OCI-LY1 (cell line): Measurements from ENCODE around the gene ADAM22.

Experiments
- H2AFZ ChIP-seq: fragments of 200-600 bp; sonication (generic), shearing (Covaris generic); 2 replicates; pipeline ENCODE4 v1.6.0; 2014; ENCODE audit warnings: antibody characterized with exemption, mild to moderate bottlenecking, low read length
- H3F3A ChIP-seq: fragments of 200-600 bp; sonication (generic), shearing (Covaris generic); 2 replicates; pipeline ENCODE4 v1.6.0; 2014; ENCODE audit warnings: mild to moderate bottlenecking, antibody characterized with exemption, low read length, moderate library complexity; ENCODE audit not compliant: insufficient read depth
- H3K27ac ChIP-seq: fragments of 200-600 bp; sonication (generic); 2 replicates; pipeline ENCODE4 v1.5.1; 2014; ENCODE audit warnings: low read length, mixed run types, mild to moderate bottlenecking, low read depth; ENCODE audit not compliant: poor library complexity, severe bottlenecking
- H3K27me3 ChIP-seq: fragments of 200-600 bp; sonication (generic); 2 replicates; pipeline ENCODE4 v1.6.0; 2014; ENCODE audit warnings: antibody characterized with exemption, mild to moderate bottlenecking, low read length, moderate library complexity; ENCODE audit not compliant: insufficient read depth
- H3K36me3 ChIP-seq: fragments of 200-600 bp; sonication (generic); 2 replicates; pipeline ENCODE4 v1.6.1; 2014; ENCODE audit warnings: mild to moderate bottlenecking, antibody characterized with exemption, low read length, moderate library complexity, mixed read lengths; ENCODE audit not compliant: insufficient read depth
- H3K4me1 ChIP-seq: fragments of 200-600 bp; sonication (generic); 2 replicates; pipeline ENCODE4 v1.5.1; 2014; ENCODE audit warnings: mild to moderate bottlenecking, low read length, moderate library complexity; ENCODE audit not compliant: insufficient read depth, severe bottlenecking
- H3K4me2 ChIP-seq: fragments of 200-600 bp; sonication (generic), shearing (Covaris generic); 2 replicates; pipeline ENCODE4 v1.6.1; 2014; ENCODE audit warnings: low read length
- H3K4me3 ChIP-seq: fragments of 200-600 bp; sonication (generic); 2 replicates; pipeline ENCODE4 v1.5.1; 2014; ENCODE audit warnings: low read length, low read depth, mild to moderate bottlenecking, mixed read lengths; ENCODE audit not compliant: poor library complexity, severe bottlenecking
- H3K79me2 ChIP-seq: fragments of 200-600 bp; shearing (Covaris generic); 2 replicates; pipeline ENCODE4 v1.6.1; 2016; ENCODE audit warnings: mixed run types, low read length, mixed read lengths; ENCODE audit not compliant: insufficient read depth
- H3K9ac ChIP-seq: fragments of 200-600 bp; sonication (generic), shearing (Covaris generic); 2 replicates; pipeline ENCODE4 v1.6.1; 2014; ENCODE audit warnings: mild to moderate bottlenecking, low read length, mixed read lengths
- H3K9me2 ChIP-seq: fragments of 200-600 bp; sonication (generic), shearing (Covaris generic); 2 replicates; pipeline ENCODE4 v1.6.1; 2014; ENCODE audit warnings: low read depth, mild to moderate bottlenecking, low read length, mixed read lengths
- H3K9me3 ChIP-seq: fragments of 200-600 bp; shearing (Covaris generic); 2 replicates; pipeline ENCODE4 v1.6.1; 2014; ENCODE audit warnings: low read length, mixed read lengths
- H4K20me1 ChIP-seq: fragments of 200-600 bp; sonication (generic), shearing (Covaris generic); 2 replicates; pipeline ENCODE4 v1.6.0; 2016; ENCODE audit warnings: mild to moderate bottlenecking, low read length; ENCODE audit not compliant: insufficient read depth
- CTCF ChIP-seq: fragments of 200-600 bp; sonication (generic), shearing (Covaris generic); IDR thresholded peaks from 2 replicates; pipeline ENCODE4 v1.5.1; 2017; ENCODE audit warnings: mild to moderate bottlenecking, antibody characterized with exemption, low read length, moderate library complexity, mixed read lengths
- EZH2 ChIP-seq: fragments of 200-600 bp; sonication (generic), shearing (Covaris generic); IDR thresholded peaks from 2 replicates; pipeline ENCODE4 v1.8.0; 2017; ENCODE audit warnings: borderline replicate concordance, mixed run types, mild to moderate bottlenecking, antibody characterized with exemption, low read length, moderate library complexity, mixed read lengths

The ADAM22 gene

DNA sequence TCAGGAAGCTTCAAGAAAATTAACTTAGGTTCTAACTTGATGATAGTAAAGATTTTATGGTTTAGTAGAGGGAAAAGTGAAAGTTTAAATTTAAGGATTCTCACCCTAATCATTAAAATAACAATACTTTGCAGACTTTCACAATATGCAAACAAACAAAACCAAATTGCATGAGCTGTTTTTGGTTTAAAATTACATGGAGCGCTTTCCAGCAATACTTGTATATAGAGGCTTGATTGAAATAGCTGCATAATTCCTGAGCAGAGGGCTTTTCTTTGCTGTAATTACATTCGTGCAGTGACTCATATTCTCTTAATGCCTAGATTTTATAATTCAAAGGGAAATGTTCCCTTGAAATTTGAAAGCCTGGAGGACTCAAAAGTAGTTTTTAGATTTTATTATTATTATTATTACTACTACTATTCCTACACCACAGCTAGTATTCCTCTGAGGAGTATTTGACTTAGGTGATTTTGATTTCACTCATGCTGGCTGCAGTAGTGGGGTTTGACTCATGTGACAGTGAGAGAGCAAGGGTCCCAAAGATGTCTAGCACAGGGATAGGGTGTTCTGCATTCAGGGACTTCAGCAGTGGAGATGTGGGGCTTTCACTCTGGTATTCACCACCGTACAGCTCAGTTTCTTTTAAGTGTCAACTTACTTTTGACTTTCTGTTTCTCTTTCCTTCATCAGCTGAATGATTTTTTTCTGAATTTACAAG lies 138.1 kb downstream of the ADAM22 start:
- no peaks in the 10 kb centered on the region for H3K79me2 ChIP-seq
- H2AFZ ChIP-seq = no peak overlapping the region
- TF ChIP-seq CTCF = no peak
- TF ChIP-seq EZH2 = no peak
- H3K9ac ChIP-seq = no peak overlapping the region
- H3F3A ChIP-seq = no peaks in the 10 kb centered on the region
- no peak overlapping the region for H3K4me2 ChIP-seq
- no peaks in the 10 kb centered on the region for H4K20me1 ChIP-seq
- H3K4me3 ChIP-seq = no peak overlapping the region
- no peaks in the 10 kb centered on the region for H3K36me3 ChIP-seq
- peaks cover 3% of the 10 kb centered on the region for H3K4me1 ChIP-seq
- no peaks in the 10 kb centered on the region for H3K9me3 ChIP-seq
- H3K9me2 ChIP-seq = no peaks in the 10 kb centered on the region
- no peaks in the 10 kb centered on the region for H3K27me3 ChIP-seq
- no peak overlapping the region for H3K27ac ChIP-seq

GRCh38 chr7:88072715-88073055 lies 138.6 kb downstream of the ADAM22 start:
- TF ChIP-seq CTCF (no peak), EZH2 (no peak)
- no peaks in the 10 kb centered on the region for H3K9me3 ChIP-seq
- H2AFZ ChIP-seq = no peak overlapping the region
- H3K79me2 ChIP-seq = no peaks in the 10 kb centered on the region
- no peaks in the 10 kb centered on the region for H3K36me3 ChIP-seq
- no peak overlapping the region for H3K4me3 ChIP-seq
- peaks cover 3% of the 10 kb centered on the region for H3K4me1 ChIP-seq
- no peak overlapping the region for H3K27ac ChIP-seq
- no peak overlapping the region for H3K4me2 ChIP-seq
- no peaks in the 10 kb centered on the region for H3K27me3 ChIP-seq
- no peaks in the 10 kb centered on the region for H3K9me2 ChIP-seq
- H4K20me1 ChIP-seq = no peaks in the 10 kb centered on the region
- H3K9ac ChIP-seq = no peak overlapping the region
- no peaks in the 10 kb centered on the region for H3F3A ChIP-seq

GRCh38 chr7:88073626-88074025 lies 139.6 kb downstream of the ADAM22 start:
- Histone ChIP-seq H3K79me2 (no peaks in the 10 kb centered on the region), H3K4me2 (no peak overlapping the region), H2AFZ (no peak overlapping the region), H3K27me3 (no peaks in the 10 kb centered on the region), H3F3A (no peaks in the 10 kb centered on the region), H3K9me2 (no peaks in the 10 kb centered on the region), H3K4me1 (peaks cover 3% of the 10 kb centered on the region), H4K20me1 (no peaks in the 10 kb centered on the region), H3K4me3 (no peak overlapping the region), H3K27ac (no peak overlapping the region), H3K9ac (no peak overlapping the region), H3K36me3 (no peaks in the 10 kb centered on the region), H3K9me3 (no peaks in the 10 kb centered on the region)
- TF ChIP-seq EZH2 (no peak), CTCF (no peak)
